NCI-H1105 (cell line): ENCODE data around the gene TBC1D23.

Experiments used
- DNase-seq: peaks from one replicate; lab custom pipeline; 2025; lab: John Stamatoyannopoulos, UW

The TBC1D23 gene

DNA sequence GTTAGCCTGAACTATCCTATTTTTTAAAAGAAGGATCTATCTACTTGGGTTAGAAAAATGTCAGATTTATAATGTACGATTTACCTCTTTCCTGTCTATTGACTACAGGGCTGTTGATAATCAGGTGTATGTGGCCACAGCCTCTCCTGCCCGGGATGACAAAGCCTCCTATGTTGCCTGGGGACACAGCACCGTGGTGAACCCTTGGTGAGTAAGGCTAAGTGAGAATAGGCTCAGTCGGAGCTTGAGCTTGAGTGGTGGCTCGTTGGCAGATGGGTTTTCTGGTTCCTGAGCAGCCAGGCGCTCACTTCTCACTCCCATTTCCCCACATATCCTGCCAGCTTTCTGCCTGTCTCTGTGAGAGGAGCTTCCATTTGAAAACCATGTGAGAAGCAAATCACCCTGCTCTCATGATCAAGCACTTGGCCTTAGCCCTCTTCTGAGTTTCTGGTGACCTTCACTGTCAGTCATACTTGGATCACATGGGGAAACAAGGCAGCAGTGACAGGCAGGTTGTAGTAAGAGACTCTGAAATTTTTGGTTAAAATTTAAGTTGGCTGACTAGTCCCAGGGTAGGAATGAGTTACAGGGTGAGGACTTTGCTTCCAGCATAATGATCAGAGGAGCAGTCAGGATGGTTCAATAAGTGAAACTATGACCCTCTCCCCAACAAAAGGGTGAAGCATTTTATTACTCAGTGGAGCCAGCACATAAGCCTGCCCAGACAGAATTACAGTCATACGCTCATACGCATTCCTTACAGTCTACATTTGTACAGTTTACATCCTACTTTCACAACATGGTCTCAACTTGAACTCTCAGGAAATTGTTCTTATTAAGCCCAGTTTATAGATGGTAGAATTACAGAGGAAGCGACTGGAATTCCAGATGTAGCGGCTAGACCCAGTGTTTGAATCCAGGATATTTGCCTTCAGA, 91.8 kb downstream of the TBC1D23 start:
- DNase-seq, result no peak

DNA sequence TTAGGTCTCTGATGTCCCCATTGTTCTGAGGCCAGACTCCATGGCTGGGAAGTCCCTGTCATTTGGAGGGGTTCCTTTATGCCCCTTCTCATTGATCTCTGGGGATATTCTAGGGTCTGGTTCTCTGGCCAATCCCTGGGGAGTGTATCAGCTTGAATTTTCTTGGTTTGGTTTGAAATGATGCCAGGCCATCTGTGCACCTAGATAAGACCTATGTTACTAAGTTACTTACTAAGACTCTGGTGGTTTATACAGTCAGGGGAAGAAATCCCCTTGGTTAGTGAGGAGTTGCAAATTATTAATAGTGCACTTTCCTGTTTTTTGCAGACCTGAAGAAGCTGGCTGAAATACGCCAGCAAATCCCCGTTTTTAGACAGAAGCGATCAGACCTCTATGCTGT, 94.1 kb downstream of the TBC1D23 start:
- no peak for DNase-seq

DNA sequence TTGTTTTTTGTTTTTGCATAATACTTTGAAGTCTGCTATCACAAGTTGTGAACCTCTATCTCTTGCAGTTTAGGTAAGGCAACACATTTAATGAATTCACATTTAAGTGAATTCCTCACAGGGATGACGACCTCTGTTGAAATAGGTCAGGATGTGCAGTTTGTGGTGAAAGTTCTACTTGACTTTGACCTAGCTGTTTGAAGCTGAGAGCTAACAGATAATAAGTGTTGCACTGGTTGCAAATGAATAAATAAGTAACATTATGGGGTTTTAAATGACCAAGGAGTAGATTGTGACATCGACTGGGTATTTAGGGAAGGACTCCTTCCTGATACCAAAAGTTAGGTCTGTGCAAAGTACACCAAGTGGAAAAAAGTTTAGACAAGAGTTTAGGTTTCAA, 97.6 kb downstream of the TBC1D23 start:
- DNase-seq, result no peak

DNA sequence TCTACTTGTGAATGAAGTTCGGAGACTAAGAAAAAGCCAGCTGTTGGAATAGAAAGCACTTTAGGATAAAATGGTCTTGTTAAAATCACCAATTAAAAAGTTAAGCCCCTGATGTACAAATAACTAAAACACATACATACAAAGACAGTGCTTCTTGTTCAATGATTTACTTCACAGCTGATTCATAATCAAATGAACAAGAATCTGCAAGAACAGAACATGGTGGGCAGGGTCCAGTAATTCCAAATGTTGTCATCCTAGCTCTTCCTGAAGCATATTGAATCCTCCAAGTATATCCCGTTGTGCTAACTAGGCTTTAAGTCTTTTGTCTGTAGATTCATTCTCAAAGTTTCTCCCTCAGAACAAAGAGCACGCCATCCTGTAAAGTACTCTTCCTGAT, 98.2 kb downstream of the TBC1D23 start:
- no peak for DNase-seq

DNA sequence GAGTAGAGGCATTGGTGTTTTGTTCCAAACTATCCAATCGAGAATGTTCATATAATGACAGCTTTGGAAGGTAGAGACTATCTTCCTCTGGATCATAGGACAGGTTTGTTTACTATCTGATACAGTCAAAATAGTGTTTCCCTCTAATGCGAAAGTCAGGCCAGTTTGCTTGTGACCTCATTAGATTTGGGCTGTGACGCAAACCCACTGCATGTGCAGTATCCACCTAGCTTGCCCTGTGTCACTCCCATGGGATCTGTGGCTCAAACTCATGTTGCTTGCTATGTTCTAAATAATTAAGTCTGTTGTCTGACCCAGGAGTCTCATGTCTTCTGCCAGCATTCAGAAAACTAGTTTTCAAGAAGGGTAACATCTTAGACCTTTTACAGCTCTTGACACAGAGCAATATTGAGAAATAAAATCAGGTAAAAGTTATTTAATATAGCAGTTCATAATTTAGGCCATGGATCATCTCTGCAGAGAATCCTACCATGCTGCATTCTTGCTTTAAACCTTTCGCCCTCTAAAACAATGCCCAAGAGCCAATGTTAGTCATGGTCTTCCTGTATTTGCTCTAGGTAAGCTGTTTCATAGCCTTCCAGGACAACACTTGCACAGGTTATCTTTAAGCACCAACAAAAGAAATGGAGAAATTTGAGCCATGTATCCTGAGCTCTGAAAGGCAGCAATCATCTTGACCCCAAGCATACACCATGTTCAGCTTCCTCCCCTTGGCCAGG, 100.1 kb downstream of the TBC1D23 start:
- DNase-seq, result no peak

DNA sequence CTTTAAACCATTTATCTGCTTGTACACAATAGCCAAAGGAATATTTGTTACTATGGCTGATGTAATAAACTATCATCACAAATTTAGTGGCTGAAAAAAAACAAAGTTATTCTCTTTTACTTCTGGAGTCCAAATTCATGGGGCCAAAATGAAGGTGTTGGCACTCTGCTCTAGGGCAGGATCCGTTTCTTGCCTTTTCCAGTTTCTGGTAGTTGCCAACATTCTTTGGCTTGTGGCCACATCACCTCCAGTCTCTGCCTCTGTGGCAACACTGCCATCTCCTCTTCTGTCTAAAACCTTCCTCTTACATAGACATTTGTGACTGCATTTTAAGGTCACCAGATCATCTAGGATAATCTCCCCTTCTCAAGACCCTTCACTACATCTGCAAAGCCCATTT, 101.1 kb downstream of the TBC1D23 start:
- DNase-seq, result no peak

DNA sequence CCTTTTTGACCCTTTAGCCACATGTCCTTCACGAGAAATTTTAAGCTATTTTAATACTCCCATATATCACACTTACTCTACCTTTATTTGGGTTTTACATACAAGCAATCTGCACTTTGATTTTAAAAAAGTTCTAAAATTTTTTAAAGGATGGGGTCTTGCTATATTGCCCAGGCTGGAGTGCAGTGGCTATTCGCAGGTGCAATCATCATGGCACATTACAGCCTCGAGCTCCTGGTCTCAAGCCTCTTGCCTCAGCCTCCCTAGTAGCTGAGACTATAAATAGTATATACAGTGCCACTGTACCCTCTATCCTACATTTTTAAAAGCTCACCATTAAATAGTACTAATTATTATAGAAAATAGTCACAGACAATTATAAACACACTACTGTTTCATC, 103.6 kb downstream of the TBC1D23 start:
- DNase-seq, result no peak

DNA sequence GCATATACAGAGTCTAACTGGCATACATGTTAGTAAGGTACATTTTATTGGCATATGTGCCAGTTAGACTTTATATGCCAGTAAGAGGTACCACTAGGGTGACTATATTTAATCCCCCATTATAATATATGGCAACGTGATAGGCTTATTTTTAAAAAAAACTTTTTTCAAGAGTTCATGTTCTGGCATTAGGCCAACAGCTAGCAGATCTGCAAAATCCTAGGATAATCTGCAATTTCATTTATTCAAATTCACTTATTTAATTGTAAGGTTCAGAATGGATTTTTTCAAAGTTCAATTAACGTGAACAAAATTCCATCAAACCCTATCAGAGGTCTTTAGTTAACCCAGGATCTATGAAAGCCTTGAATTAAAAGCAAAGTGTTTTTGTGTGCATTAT, 105.6 kb downstream of the TBC1D23 start:
- DNase-seq, result no peak

DNA sequence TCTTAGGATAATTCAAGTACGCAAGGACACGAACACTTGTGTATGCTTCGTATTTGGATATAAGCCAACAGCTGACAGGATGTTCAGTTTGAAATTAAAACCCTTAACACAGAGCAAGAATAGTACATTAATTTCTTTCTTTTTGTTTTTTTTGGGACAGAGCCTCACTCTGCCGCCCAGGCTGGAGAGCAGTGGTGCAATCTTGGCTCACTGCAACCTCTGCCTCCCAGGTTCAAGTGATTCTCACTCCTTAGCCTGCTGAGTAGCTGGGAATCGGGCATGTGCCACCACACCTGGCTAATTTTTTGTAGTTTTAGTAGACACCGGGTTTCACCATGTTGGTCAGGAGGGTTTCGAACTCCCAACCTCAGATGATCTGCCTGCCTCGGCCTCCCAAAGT, 107.6 kb downstream of the TBC1D23 start:
- DNase-seq, result no peak

DNA sequence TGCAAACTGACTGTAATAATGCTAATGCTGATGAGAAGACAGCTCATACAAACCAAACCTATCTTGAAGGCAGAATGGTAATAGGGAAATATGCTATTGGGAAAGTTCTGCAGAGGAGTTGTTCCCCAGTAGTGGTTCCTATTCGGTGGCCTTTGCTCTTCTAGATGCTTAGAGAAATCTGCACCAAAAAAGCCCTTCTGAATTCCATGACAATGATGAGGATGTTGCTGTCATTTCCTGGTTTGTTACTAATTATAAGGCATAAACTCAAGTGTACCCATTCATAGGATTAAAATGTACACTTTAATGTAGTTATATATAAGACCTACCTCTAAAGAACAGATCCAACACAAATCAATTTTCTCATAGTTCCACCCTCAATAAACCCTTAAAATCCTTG, 110.0 kb downstream of the TBC1D23 start:
- no peak for DNase-seq

DNA sequence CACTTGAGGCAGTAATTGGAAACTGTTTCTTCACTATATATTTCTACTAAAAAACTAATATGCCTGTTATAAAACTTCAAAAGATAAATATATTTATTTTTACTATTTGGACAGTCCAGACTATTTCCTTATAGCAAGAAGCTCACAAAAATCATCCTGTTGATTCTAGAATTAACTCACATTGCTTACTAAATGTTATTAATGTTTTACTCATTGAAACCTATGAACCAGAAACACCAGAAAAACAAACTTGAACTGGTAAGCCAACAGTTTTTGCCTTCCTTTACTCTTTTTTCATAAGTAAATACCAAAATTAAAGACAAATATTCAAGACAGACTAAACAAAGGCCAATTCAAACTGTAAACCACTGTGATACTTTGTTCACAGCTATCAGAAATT, 113.7 kb downstream of the TBC1D23 start:
- no peak for DNase-seq
